Psoas muscle (tissue), 8 donors: ENCODE data around the gene NUP210. TPM values are rescaled to one million over a fixed set of nuclear protein-coding genes. Genes with fewer than 3 reads are reported as not detected.

ENCODE experiments used
- ATAC-seq, 4 donors: fragments of 200-7000 bp; cut with Tn5 transposase; one replicate each; pipeline ENCODE4 v1.9.1; 2020; ENCODE audit warnings: moderate library complexity in 3 of 4, mild to moderate bottlenecking in 2 of 4
- DNase-seq, 2 donors: peaks; one replicate each; pipeline ENCODE4 v3.0.0-alpha.2; 2020
- H3K27ac ChIP-seq: fragments of 200-600 bp; one replicate; pipeline ENCODE4 v1.8.0; 2022
- H3K27me3 ChIP-seq, 3 donors: fragments of 200-600 bp in 1 of 3; one replicate each; pipeline versions ENCODE4 v1.6.1 to v1.8.0; 2013 to 2022; ENCODE audit warnings: low read length in 2 of 3, mild to moderate bottlenecking in 2 of 3, moderate library complexity in 1 of 3; ENCODE audit not compliant: insufficient read depth in 3 of 3
- H3K36me3 ChIP-seq, 2 donors: fragments of 200-600 bp in 1 of 2; one replicate each; pipeline versions ENCODE4 v1.6.1 to v1.8.0; 2013 to 2022; ENCODE audit warnings: low read depth in 1 of 2, mild to moderate bottlenecking in 1 of 2, moderate library complexity in 1 of 2; ENCODE audit not compliant: insufficient read depth in 1 of 2
- H3K4me1 ChIP-seq: fragments of 200-600 bp; one replicate; pipeline ENCODE4 v1.8.0; 2022
- H3K4me3 ChIP-seq: fragments of 200-600 bp; one replicate; pipeline ENCODE4 v1.8.0; 2022; ENCODE audit warnings: mild to moderate bottlenecking
- H3K9me3 ChIP-seq: fragments of 200-600 bp; one replicate; pipeline ENCODE4 v1.8.0; 2022
- CTCF ChIP-seq: fragments of 200-600 bp; IDR thresholded peaks from one replicate; pipeline ENCODE4 v1.8.0; 2022; ENCODE audit warnings: antibody characterized with exemption
- WGBS, 3 donors: extraction: QIAGEN DNeasy Blood & Tissue Kit; methylation state at CpG; one replicate each; pipeline versions ENCODE4 v1.1.6 to v1.1.7; 2013; 5-methylcytosine and 5-hydroxymethylcytosine counted together
- intact Hi-C, 2 donors: fragments of 100-400 bp; cut with DNase I; formaldehyde crosslinking; loops; one replicate each; pipeline versions ENCODE4 v1.11.0 to v1.14.2; 2022
- polyA plus RNA-seq, 3 donors: library from polyadenylated mRNA; stranded (reverse); fragments of 200-250 nt; gene quantifications; one replicate each; pipeline ENCODE4 v1.2.3, GENCODE V29; 2013
- total RNA-seq, 4 donors: library from RNA; stranded (reverse); fragmentation: NEBNext Ultra II Directional in 2 of 4; extraction: Animal tissue kit (Norgen Biotek cat#: 25700) in 2 of 4; gene quantifications; one replicate each; pipeline versions ENCODE4 v1.2.1 to v1.2.4, GENCODE V29; 2021 to 2023
- donor health status: healthy with polysubstance abuse.
- donor health status: DM: no; HTN: no; CAD: no; lungs with moderate emphysema.
- donor health status: Bipolar disorder and iron deficiency.
- donor health status: healthy.
- donor health status: DM: yes; HTN: yes; CAD: no.
- donor health status: DM: no; HTN: no; CAD: no.
- donor health status: DM: no; HTN: no; CAD: no.
- donor health status: DM: yes; HTN: yes; CAD: no.

Gene NUP210
- total and polyA plus RNA-seq, 7 donors, result 0.29 to 8.0 (median 2.1) TPM

DNA sequence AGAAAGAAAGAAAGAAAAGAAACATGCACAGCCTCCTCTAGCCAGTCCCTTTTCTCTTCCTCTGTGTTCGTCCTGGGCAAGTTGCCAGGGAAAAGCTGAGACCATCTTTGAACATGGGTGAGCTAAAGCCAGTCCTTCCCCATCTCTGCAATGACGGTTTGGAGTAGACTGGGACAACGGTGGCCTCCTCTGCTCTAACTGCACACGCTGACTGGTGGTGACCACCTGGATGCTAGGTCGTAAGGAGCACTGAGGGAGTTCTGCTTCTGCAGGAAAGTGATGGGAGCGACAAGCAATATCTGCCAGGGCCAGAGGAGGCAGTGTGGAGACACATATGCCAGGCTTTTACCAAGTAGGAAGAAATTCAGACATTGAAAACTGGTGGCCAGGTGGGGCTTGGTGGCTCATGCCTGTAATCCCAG is 111.7 kb downstream of the NUP210 start:
- H3K4me3 ChIP-seq, result no peak overlapping the region
- intact Hi-C loops, result no loop called here
- 22 to 33% (median 27%) methylated on average over 6 of the region's 6 CpGs for WGBS, 3 donors
- no peaks in the 10 kb centered on the region for H3K27me3 ChIP-seq
- H3K27ac ChIP-seq, result no peak overlapping the region
- TF ChIP-seq CTCF, result peak; percentile 14
- H3K9me3 ChIP-seq, result no peaks in the 10 kb centered on the region
- peak in 1 of 2 donors; percentile 56 for DNase-seq
- no peaks in the 10 kb centered on the region for H3K4me1 ChIP-seq
- H3K36me3 ChIP-seq, result no peaks in the 10 kb centered on the region
- peak in 2 of 4 donors; percentile 22 to 42 for ATAC-seq

DNA sequence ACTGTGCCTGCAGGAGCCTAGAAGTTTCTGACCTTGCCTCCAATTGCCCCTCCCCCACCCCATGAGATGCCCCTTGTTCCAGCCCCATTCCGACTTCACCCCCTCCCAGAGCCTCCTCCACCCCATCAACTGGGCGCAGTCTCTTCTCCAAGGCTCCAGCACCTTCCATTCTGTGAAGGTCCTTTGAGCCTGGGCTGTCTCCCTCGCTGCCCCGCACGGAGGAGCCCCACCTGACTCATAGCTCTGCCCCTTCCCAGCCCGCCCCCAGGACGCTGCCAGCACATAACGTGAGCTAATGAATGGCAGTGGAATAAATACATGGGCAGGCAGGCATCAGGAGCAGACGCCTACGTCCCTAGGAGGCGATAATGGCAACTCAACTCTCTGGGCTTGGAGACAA is 113.1 kb downstream of the NUP210 start:
- no peak overlapping the region for H3K27ac ChIP-seq
- intact Hi-C loops, result no loop called here
- ATAC-seq (no peak), DNase-seq (peak in 1 of 2 donors; percentile 15)
- H3K9me3 ChIP-seq, result no peaks in the 10 kb centered on the region
- no peaks in the 10 kb centered on the region for H3K4me1 ChIP-seq
- no peaks in the 10 kb centered on the region for H3K36me3 ChIP-seq
- TF ChIP-seq CTCF, result no peak
- no peak overlapping the region for H3K4me3 ChIP-seq
- H3K27me3 ChIP-seq, result no peaks in the 10 kb centered on the region
- whole genome bisulfite sequencing, 3 donors, result 81 to 87% (median 83%) methylated on average over 10 to 11 of the region's 11 CpGs

DNA sequence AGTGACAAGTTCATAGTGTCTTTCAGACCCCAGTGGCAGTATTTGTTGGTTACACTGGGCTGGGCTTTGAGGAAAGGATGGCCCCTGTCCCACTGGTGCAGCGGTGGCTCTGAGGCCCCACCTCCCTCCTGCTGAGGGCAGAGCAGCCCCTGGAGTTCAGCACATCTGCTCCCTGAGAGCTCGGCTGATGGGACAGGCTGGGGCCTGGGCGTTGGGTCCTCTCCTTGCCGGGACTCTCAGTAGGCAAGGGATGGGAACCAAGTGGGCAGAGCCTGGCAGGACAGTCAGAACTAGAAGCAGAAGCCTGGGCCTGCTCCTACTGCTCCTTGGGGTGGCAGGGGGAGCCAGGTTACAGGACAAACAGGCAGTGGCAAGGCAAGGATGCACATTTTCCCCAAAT is 114.5 kb downstream of the NUP210 start:
- H3K27me3 ChIP-seq, result no peaks in the 10 kb centered on the region
- ATAC-seq (no peak), DNase-seq (peak in 1 of 2 donors; percentile 8)
- no peaks in the 10 kb centered on the region for H3K9me3 ChIP-seq
- 51 to 72% (median 62%) methylated on average over 4 of the region's 4 CpGs for WGBS, 3 donors
- intact Hi-C loops, result no loop called here
- no peaks in the 10 kb centered on the region for H3K36me3 ChIP-seq
- TF ChIP-seq CTCF, result no peak
- no peaks in the 10 kb centered on the region for H3K4me1 ChIP-seq
- H3K4me3 ChIP-seq, result no peak overlapping the region
- H3K27ac ChIP-seq, result no peak overlapping the region

GRCh38 chr3:13303410-13303809 is 116.7 kb downstream of the NUP210 start:
- Histone ChIP-seq H3K27ac (no peak overlapping the region), H3K4me3 (no peak overlapping the region), H3K36me3 (no peaks in the 10 kb centered on the region), H3K9me3 (no peaks in the 10 kb centered on the region), H3K27me3 (no peaks in the 10 kb centered on the region), H3K4me1 (no peaks in the 10 kb centered on the region)
- ATAC-seq (no peak), DNase-seq (peak in 1 of 2 donors; percentile 27)
- intact Hi-C loops, result no loop called here
- no peak for TF ChIP-seq CTCF
- 75 to 83% (median 79%) methylated on average over 6 of the region's 6 CpGs for WGBS, 3 donors

DNA sequence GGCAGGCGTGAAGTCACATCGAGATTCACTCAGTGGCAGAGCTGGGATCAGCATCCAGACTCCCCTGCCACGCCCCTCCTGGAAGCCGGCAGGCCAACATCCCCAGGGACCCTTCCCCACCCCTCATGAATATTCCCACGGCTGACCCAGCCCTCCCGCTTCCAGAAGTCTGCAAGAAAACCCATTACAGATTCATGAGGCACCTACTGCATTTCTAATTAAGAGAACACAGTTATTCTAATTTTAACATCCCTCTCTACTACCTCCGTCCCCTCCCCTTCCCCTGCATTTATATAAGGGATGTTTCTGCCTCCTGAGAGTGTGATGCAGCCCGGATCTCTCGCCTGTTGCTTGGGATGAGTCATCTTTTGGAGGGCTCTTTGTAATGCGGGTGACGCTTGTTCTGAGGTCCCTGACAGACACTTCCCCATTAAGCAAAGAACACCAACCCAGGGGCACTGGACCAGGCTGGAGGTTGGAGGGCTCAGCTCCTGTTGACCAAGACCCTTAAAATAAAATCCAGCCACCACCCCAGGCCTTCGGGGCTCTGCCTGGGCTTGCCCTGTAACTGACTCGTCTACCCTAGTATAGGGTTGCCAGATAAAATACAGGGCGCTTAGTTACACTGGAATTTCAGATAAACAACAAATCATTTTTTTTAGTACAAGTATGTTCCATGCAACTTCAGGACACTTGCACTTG is 118.7 kb downstream of the NUP210 start:
- H3K9me3 ChIP-seq, result no peaks in the 10 kb centered on the region
- no peak for TF ChIP-seq CTCF
- ATAC-seq, result no peak
- H3K4me3 ChIP-seq, result no peak overlapping the region
- intact Hi-C loops, result no loop called here
- 37 to 53% (median 45%) methylated on average over 14 of the region's 14 CpGs for WGBS, 3 donors
- peaks cover 0 to 6% (median 0%) of the 10 kb centered on the region in 3 donors for H3K27me3 ChIP-seq
- H3K36me3 ChIP-seq, result no peaks in the 10 kb centered on the region
- no peaks in the 10 kb centered on the region for H3K4me1 ChIP-seq
- peak in 1 of 2 donors; percentile 12 for DNase-seq
- no peak overlapping the region for H3K27ac ChIP-seq
